IMR-90 (cell line): Measurements from ENCODE around the gene HSPA6. TPM values are rescaled to one million over a fixed set of nuclear protein-coding genes. Genes with fewer than 3 reads are reported as not detected.
"Not testable (repeated sequence)": the region's sequence is repeated elsewhere in the genome, so short reads cannot be mapped to it uniquely, and the experiment has no call there.

Source experiments
- ATAC-seq: fragments of 200-7000 bp; cut with Tn5 transposase; 2 replicates; pipeline ENCODE4 v1.9.1; 2020; ENCODE audit warnings: low read depth, mild to moderate bottlenecking, moderate library complexity
- BruUV-seq: library from RNA; stranded (reverse); fragments of 400-500 nt; replicated peaks from 2 replicates; lab custom pipeline; 2021; lab: Mats Ljungman, UMichigan
- CTCF ChIA-PET: fragments of 300-600 bp; formaldehyde crosslinking; extraction: SDS; loops from one replicate; lab custom pipeline; 2021; ENCODE audit warnings: antibody characterized with exemption; lab: Yijun Ruan, JAX
- POLR2A ChIA-PET: fragments of 300-600 bp; sonication (Branson Sonifier 250); formaldehyde crosslinking; loops from one replicate; lab custom pipeline; 2022; ENCODE audit warnings: antibody characterized with exemption; ENCODE audit not compliant: unreplicated experiment; lab: Charles Lee
- DNase-seq: peaks from one replicate; pipeline ENCODE4 v3.0.0; 2013
- H2AFZ ChIP-seq: replicated peaks from 2 replicates; pipeline ENCODE3; 2013; ENCODE audit warnings: low read length, mild to moderate bottlenecking; ENCODE audit not compliant: poor library complexity
- H2AK5ac ChIP-seq: 2 replicates; pipeline ENCODE4 v1.6.1; 2013; ENCODE audit warnings: low read depth, low read length, inconsistent platforms
- H2AK9ac ChIP-seq: replicated peaks from 2 replicates; pipeline ENCODE3; 2013; ENCODE audit warnings: mild to moderate bottlenecking, low read depth, low read length, moderate library complexity; ENCODE audit not compliant: poor library complexity
- H2BK120ac ChIP-seq: 2 replicates; pipeline ENCODE4 v1.6.1; 2013; ENCODE audit warnings: low read depth, low read length, inconsistent platforms
- H2BK15ac ChIP-seq: 3 replicates; pipeline ENCODE4 v1.6.1; 2013; ENCODE audit warnings: low read depth, low read length, inconsistent platforms
- H2BK20ac ChIP-seq: 2 replicates; pipeline ENCODE4 v1.6.1; 2013; ENCODE audit warnings: low read depth, mild to moderate bottlenecking, inconsistent platforms, low read length, moderate library complexity
- H2BK5ac ChIP-seq: 2 replicates; pipeline ENCODE4 v1.6.1; 2013; ENCODE audit warnings: mild to moderate bottlenecking, low read depth, low read length, inconsistent platforms; ENCODE audit not compliant: poor library complexity, severe bottlenecking
- H3K14ac ChIP-seq: replicated peaks from 2 replicates; pipeline ENCODE4 v1.6.1; 2013; ENCODE audit warnings: low read depth, low read length, inconsistent platforms
- H3K18ac ChIP-seq: 2 replicates; pipeline ENCODE4 v1.6.1; 2013; ENCODE audit warnings: low read depth, low read length, control low read depth
- H3K23ac ChIP-seq: 2 replicates; pipeline ENCODE4 v1.6.1; 2013; ENCODE audit warnings: low read depth, low read length, inconsistent platforms
- H3K27ac ChIP-seq: 2 replicates; pipeline ENCODE4 v1.5.1; 2013; ENCODE audit warnings: mild to moderate bottlenecking, control low read depth, low read length; ENCODE audit not compliant: insufficient read depth
- H3K27me3 ChIP-seq: 2 replicates; pipeline ENCODE4 v1.6.1; 2013; ENCODE audit warnings: low read length; ENCODE audit not compliant: control insufficient read depth, insufficient read depth
- H3K36me3 ChIP-seq: 2 replicates; pipeline ENCODE4 v1.6.1; 2013; ENCODE audit warnings: low read length, mixed read lengths; ENCODE audit not compliant: control insufficient read depth, insufficient read depth
- H3K4ac ChIP-seq: 2 replicates; pipeline ENCODE4 v1.6.1; 2013; ENCODE audit warnings: low read depth, low read length, inconsistent platforms
- H3K4me1 ChIP-seq: 2 replicates; pipeline ENCODE4 v1.6.1; 2013; ENCODE audit warnings: low read length, mixed read lengths; ENCODE audit not compliant: control insufficient read depth, insufficient read depth
- H3K4me2 ChIP-seq: 2 replicates; pipeline ENCODE4 v1.6.1; 2013; ENCODE audit warnings: low read depth, mild to moderate bottlenecking, control low read depth, low read length, moderate library complexity
- H3K4me3 ChIP-seq: 2 replicates; pipeline ENCODE4 v1.5.1; 2013; ENCODE audit warnings: low read depth, mild to moderate bottlenecking, control low read depth, low read length, moderate library complexity; ENCODE audit not compliant: insufficient read depth
- H3K56ac ChIP-seq: 2 replicates; pipeline ENCODE4 v1.6.1; 2013; ENCODE audit warnings: low read length, inconsistent platforms; ENCODE audit not compliant: insufficient read depth; ENCODE audit errors: extremely low read depth
- H3K79me1 ChIP-seq, 2 experiments: 2 replicates each; pipeline ENCODE4 v1.6.1; 2013; ENCODE audit warnings: low read length in 2 of 2, inconsistent platforms in 1 of 2, low read depth in 1 of 2
- H3K9ac ChIP-seq: 2 replicates; pipeline ENCODE4 v1.6.1; 2013; ENCODE audit warnings: low read depth, low read length, control low read depth
- H3K9me1 ChIP-seq: 2 replicates; pipeline ENCODE4 v1.6.1; 2013; ENCODE audit warnings: low read length, inconsistent platforms; ENCODE audit not compliant: insufficient read depth
- H3K9me3 ChIP-seq: 2 replicates; pipeline ENCODE4 v1.6.1; 2013; ENCODE audit warnings: low read length; ENCODE audit not compliant: control insufficient read depth, insufficient read depth
- H4K20me1 ChIP-seq: 2 replicates; pipeline ENCODE4 v1.6.1; 2013; ENCODE audit warnings: low read length, inconsistent platforms; ENCODE audit not compliant: insufficient read depth
- H4K5ac ChIP-seq: 2 replicates; pipeline ENCODE4 v1.6.1; 2013; ENCODE audit warnings: mild to moderate bottlenecking, low read depth, low read length, control low read depth
- H4K8ac ChIP-seq, 2 experiments: 2 replicates each; pipeline ENCODE4 v1.6.1; 2013; ENCODE audit warnings: low read depth in 2 of 2, low read length in 2 of 2, control low read depth in 1 of 2, inconsistent platforms in 1 of 2
- H4K91ac ChIP-seq: 2 replicates; pipeline ENCODE4 v1.6.1; 2013; ENCODE audit warnings: low read depth, low read length, inconsistent platforms; ENCODE audit not compliant: insufficient read depth
- WGBS, 2 experiments: methylation state at CpG; one replicate each; pipeline versions ENCODE4 v1.1.5 to v1.1.7; 2013; ENCODE audit warnings: missing lambda C conversion rate in 2 of 2; ENCODE audit not compliant: insufficient read length in 1 of 2; ENCODE audit errors: extremely low coverage in 2 of 2; 5-methylcytosine and 5-hydroxymethylcytosine counted together
- dilution Hi-C: fragments of 300-500 bp; cut with HindIII; formaldehyde crosslinking; loops from one replicate; pipeline ENCODE4 v1.14.3; 2018; ENCODE audit warnings: low sequenced_read_pairs; ENCODE audit not compliant: unreplicated experiment
- in situ Hi-C: fragments of 300-500 bp; cut with MboI; formaldehyde crosslinking; loops from 3 replicates; pipeline ENCODE4 v1.14.3; 2019; ENCODE audit warnings: low sequenced_read_pairs, inconsistent platforms, mixed read lengths
- intact Hi-C: fragments of 100-400 bp; cut with micrococcal nuclease; formaldehyde crosslinking; loops from 2 replicates; pipeline ENCODE4 v1.10.0; 2022
- polyA plus RNA-seq, 3 experiments: library from polyadenylated mRNA; depleted of rRNA; stranded (reverse); fragments of >200 nt; gene quantifications; 2 replicates each; pipeline ENCODE4 v1.2.3, GENCODE V29; 2012; ENCODE audit warnings: low replicate concordance in 1 of 3
- total RNA-seq: library from RNA; depleted of rRNA; stranded (reverse); fragments of >200 nt; gene quantifications from 2 replicates; pipeline ENCODE4 v1.2.3, GENCODE V29; 2012

Gene HSPA6
- total and polyA plus RNA-seq, 2 of the 4 experiments (the other 2 are of a cell fraction), result 0.54 to 0.67 TPM

GRCh38 chr1:161556143-161556542 is 31.8 kb downstream of the HSPA6 start:
- H4K8ac ChIP-seq, H3K4me1 ChIP-seq, H2BK15ac ChIP-seq, dilution Hi-C loops, H3K14ac ChIP-seq, H2AK5ac ChIP-seq, H3K4me2 ChIP-seq, H2AK9ac ChIP-seq, H3K18ac ChIP-seq, H2BK20ac ChIP-seq, ATAC-seq, H3K9ac ChIP-seq, H3K79me1 ChIP-seq, in situ Hi-C loops, intact Hi-C loops, H3K56ac ChIP-seq, H4K5ac ChIP-seq, H2BK120ac ChIP-seq, H3K23ac ChIP-seq, H4K91ac ChIP-seq, BruUV-seq, H3K4me3 ChIP-seq, H3K27ac ChIP-seq, DNase-seq, H3K27me3 ChIP-seq, H2BK5ac ChIP-seq, H3K4ac ChIP-seq, POLR2A ChIA-PET, H3K36me3 ChIP-seq, H2AFZ ChIP-seq, H3K9me1 ChIP-seq, CTCF ChIA-PET, H3K9me3 ChIP-seq, H4K20me1 ChIP-seq: not testable (repeated sequence)
- WGBS, 2 experiments, result no CpG with 5 or more reads among the region's 3 CpGs

GRCh38 chr1:161556990-161557389 is 32.6 kb downstream of the HSPA6 start:
- not testable (repeated sequence) for H2AK5ac ChIP-seq

More at GRCh38 chr1:161556990-161557389, 32.6 kb downstream of the HSPA6 start:
- H3K27ac ChIP-seq, H2BK20ac ChIP-seq, H3K14ac ChIP-seq, POLR2A ChIA-PET, H3K9ac ChIP-seq, H3K9me1 ChIP-seq, dilution Hi-C loops, H3K18ac ChIP-seq, H4K91ac ChIP-seq, H3K4ac ChIP-seq, H3K79me1 ChIP-seq, H3K27me3 ChIP-seq, H2BK15ac ChIP-seq, H3K4me1 ChIP-seq, H2BK5ac ChIP-seq, H4K5ac ChIP-seq, H3K36me3 ChIP-seq, H2BK120ac ChIP-seq, H3K4me2 ChIP-seq, CTCF ChIA-PET, ATAC-seq, H3K56ac ChIP-seq, in situ Hi-C loops, H3K9me3 ChIP-seq, H3K4me3 ChIP-seq, BruUV-seq, H4K20me1 ChIP-seq, DNase-seq, H4K8ac ChIP-seq, H2AFZ ChIP-seq, H2AK9ac ChIP-seq, H3K23ac ChIP-seq, intact Hi-C loops: not testable (repeated sequence)
- no CpG with 5 or more reads among the region's 2 CpGs for WGBS, 2 experiments
